Hematopoietic multipotent progenitor cell treated with erythropoietin and hydrocortisone succinate and interleukin-3 and kit ligand, for 17 days (in vitro differentiated cells): ENCODE data around the gene TBX15.
"Not testable (repeated sequence)": the region's sequence is repeated elsewhere in the genome, so short reads cannot be mapped to it uniquely, and the experiment has no call there.

Experiments used
- DNase-seq: peaks from one replicate; pipeline ENCODE4 v3.0.0-alpha.2; 2015; ENCODE audit warnings: low spot score

Gene TBX15

DNA sequence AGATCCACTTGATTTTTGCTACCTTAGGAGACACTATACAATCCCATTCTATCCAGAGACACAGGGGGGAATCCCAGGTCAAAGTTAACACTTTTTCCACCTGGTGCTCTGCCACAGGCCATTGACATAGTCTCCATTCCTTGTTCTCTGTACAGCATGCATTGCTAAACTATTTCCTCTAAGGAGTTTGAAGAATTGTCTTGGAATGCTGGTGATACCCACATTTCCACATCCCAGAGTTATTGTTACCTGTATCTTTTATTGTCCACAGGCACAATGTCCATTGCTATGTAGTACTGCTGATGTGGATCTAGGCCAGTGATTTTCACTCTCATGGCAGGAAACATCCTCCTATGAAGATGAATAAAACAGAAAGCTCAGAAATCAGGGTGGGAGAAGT lies 61.9 kb downstream of the TBX15 start:
- DNase-seq = no peak

DNA sequence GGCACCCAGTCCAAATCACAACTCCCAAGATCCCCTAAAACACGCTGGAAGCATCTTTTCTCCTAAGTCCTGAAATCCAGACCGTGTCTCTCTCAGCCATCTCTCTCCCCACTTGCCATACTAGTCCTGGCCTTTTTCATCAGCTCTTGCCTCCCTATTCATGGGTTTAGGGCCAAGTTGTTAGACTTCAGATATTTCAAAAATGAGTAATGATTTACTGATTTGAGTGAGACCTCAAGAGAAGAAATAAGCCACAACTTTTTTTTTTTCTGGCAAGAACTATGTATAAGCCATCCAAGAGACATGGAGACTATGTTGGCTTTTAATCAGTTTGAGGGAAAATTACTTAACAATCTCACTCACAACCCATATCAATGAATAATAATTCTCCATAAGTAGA lies 62.5 kb downstream of the TBX15 start:
- DNase-seq = no peak

DNA sequence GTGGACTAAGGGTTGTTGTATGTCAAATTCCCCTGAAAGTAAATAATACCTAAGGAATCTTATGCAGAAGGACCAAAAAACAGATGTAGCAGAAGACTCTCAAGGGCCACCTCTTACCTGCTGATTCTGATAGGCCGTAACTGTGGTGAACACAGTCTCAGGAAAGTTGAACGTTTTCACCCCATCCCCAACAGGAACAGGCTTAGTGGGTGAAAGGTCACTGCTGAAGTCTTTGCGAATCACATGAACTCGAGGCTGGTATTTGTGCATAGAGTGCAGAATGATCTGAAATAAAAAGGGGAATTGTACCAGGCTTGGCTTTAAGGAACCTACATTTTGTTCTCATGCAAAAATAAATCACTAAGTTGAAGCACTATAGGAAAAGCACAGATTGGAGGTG lies 64.8 kb downstream of the TBX15 start:
- DNase-seq = no peak

DNA sequence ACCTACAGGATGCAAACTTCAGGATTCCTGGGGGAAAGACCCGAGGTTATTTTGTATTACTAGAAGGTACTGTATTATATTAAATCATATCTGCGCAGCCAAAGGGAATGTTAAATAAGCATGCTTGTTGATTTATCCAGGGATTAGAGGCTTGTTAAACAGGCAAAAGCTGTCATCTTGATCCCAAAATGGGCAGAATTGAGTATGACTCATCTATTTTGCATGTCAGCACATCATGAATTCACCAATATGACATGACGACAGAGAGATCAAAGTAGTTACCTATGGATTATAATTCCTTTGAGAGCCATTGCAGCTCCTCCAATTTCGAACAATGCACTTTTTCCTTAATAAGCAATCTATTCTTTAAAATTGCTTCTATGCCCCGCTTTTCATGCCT lies 66.1 kb downstream of the TBX15 start:
- no peak for DNase-seq

DNA sequence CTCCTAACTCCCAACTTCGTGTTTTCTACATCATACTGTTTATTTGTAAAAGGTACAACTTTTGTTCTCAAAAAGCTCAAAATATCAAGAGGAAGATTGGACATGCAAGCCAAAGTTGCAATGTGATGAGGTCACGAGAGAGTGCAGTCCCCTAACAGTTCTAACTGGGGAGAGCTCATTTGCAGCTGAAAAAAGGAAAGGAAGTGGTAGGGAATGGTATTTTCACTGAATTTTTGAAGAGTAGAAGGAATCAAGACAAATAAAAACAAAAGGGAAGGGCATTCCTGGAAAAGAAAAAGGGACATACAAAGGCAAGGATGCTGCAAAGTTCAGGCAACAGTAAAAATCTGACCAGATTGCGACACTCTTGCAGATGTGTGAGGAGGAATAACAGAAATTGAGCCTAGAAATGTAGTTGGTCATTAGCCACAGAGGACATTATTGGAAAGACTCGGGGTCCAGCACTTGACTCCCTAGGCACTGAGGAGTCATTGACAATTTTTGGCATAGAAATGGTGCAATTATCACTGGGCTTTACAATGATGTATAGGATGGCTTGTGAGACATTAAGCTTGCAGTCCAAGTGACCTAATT lies 67.9 kb downstream of the TBX15 start:
- no peak for DNase-seq

DNA sequence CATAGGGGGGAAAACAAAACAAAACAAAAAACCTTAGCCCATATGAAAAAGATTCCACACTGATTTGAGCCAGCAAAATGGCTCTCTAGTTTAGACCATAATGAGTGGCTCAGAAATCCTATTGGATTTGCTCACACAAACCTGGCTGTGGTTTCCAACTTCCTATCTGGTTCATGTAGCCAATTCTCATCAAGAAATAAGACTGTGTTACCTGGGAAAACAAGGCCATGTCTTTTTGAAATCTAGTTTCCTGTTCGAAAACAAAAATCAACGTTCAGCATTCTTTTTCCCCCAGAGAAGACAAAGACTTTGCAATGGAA lies 69.2 kb downstream of the TBX15 start:
- no peak for DNase-seq

DNA sequence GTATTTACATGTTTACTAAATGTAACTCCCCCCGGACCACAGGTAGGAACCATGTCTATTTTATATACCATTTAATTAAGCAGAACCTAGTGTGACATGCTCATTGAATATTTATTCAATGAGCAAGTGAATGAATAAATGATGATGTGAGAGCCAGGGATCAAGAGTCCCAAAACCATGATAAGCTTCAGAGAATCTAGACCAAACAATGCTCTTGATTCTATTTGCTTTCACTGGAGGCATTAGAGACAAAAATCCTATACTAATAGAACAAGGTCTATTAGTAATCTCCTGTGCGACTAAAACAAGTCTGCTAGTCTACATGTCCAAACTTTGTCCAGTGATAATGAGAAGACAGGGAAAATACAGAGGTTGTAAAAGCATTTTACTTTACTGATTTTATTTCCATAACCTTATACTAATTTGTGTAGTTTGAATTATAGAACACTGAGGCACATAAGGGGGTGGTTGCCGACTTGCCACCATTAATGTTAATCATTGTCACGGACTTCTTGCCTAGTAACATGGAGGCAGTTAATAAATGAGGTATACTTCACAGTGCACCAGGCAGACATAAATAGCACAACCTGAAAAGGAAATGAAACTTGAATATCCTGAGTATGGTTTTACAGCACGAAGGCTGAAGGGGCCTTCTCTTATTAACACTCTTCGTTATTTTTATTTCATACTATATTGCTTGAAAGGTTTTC lies 69.8 kb downstream of the TBX15 start:
- DNase-seq = no peak

DNA sequence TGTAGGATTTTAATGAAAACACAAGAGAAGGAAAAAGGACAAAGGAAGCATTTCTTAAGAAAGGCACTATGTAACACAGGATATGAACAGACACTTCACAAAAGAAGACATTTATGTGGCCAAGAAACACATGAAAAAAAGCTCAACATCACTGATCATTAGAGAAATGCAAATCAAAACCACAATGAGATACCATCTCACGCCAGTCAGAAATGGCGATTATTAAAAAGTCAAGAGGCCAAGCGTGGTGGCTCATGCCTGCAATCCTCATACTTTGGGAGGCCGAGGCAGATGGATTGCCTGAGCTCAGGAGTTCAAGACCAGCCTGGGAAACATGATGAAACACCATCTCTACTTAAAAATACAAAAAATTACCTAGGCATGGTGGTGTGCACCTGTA lies 71.8 kb downstream of the TBX15 start:
- DNase-seq = not testable (repeated sequence)

DNA sequence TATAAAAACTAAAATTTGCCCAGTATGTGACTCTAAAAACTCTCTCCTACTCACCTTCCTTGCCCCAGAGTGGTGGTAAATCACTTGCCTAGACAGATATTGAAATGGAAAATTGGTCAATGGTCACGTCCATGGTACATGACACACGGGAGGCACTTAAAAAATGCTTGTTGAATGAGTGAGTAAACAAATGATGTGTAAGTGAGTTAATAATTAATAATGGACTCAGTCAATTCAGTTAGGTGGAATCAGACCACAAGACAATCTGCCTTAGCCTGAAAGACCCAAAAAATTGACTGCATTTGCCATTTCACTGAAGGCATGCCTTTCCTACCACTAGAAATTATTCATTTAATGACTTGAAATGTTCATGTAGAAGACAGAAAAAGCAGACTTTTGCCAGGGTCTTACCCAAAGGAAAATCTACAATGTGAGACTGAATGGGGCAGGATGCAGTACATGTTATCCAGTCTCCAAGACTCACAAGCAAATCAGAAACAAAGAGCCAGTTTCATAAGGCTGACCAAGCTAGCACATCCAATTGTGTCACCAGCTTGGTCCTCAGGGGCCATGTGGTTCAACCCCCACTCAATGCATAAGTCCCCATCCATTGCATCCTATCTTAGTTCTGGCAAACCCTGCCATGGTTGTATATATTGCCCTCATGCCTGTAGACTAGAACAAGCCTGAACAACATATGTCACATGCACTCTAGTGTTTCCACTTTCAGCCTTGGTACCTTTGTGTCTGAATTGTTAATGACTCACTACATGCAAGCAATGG lies 73.6 kb downstream of the TBX15 start:
- no peak for DNase-seq

DNA sequence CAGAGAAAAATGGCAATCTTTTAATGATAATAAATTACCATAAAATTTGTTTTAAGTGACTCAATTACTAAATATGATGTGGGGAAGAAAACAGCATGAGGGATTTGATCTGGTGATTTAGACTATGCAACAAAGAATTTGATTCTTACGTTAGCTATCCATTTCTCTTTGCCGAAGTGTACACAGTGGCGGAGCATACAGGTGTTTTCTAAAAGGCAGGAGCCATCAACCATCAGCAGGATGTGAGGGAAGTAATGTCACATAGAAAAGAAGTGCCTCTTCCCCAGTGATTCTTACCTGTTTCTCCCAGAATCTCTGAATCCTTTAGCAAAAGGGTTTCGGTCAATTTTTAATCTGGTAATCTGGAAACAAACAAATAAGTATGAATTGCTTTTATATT lies 74.3 kb downstream of the TBX15 start:
- DNase-seq = no peak

DNA sequence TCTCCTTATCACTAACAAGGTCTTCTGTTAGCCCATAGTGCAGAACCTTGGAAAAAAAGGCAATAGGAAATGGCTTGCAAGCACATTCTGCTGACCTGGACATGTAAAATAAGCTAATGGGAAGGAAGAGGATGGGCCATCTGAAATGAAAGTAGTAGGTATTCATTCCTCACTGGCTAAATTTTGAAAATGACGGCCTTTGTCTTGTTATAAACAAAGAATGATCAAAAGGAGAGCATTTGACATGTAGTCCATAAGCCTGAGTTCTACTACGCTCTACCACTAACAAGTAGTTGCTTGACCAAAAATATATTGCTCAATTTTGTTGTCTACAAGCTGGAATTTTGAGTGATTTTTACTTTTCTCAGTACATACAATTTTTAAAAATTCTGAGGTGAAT lies 75.6 kb downstream of the TBX15 start:
- DNase-seq = no peak

DNA sequence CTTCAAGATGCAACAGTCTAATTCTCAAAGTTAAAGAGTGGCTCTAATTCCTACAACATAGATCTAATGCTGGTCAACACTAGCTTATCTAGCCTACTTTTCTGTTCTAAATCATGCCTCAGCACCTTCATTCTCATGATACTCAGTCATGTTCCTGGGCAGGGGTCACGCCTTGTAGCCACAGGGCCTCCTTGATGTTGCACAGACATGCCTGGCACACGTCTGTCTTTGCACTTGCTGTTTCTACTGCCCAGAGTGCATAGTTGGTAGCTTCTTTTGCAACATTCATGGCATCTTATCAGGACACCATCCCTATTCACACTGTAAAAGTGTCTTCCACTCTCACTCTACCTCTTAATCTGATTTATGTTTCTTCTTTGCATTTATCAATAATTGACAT lies 76.6 kb downstream of the TBX15 start:
- no peak for DNase-seq

DNA sequence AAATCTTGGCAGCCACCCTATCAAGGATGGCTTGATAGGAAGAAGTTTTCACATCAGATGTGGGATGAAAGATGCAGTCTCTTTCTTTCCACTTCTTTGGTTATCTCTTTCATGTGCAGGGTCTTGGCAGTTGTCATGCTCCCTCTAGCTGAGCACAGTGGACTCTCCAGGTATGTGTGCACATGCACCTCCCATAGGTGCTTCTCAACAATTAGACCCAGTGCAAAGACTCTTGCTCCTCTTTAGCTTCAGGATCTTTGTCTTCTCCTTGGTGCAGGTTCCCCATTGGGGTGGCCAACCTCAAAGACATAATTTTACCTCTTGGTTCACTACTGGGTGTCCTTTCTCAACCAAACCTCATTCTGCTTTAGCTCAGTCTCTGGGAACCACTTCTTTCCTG lies 80.7 kb downstream of the TBX15 start:
- no peak for DNase-seq

DNA sequence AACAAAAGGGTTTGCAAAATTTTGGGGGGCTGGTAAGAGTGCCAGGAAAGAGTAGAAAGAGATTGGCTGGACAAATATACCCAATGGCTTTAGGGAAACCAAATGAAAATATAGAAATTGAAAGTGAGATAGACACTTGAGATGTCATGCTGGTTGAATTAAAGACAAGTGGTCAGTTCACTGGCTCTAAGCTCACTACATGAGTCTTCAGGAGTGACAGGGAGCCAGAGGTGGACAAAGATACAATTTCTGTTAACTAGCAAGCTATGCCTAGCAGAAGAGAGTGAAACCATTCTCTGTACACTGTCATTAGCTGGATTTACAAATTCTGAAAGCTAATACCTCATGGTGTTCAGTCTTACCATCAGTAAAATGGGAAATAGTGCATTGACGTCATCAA lies 82.5 kb downstream of the TBX15 start:
- DNase-seq = no peak

DNA sequence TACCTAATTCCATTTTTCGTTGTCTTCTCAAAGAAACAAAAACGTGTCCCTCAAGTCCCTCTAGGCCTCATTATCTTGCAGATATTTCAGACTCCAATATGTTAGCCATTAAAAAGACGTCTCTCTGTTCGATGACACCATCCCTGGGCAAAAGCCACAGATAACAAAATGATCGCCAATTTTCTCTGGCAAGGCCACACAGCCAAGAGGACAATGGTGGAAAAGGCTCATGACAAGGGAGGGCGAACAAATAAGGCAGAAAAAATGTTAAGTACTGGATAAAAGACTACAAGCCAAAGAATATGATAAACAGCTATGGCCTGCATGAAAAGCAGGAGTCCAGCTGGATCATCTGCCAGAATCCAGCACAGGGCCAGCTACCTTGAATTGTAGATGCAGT lies 82.9 kb downstream of the TBX15 start:
- no peak for DNase-seq

DNA sequence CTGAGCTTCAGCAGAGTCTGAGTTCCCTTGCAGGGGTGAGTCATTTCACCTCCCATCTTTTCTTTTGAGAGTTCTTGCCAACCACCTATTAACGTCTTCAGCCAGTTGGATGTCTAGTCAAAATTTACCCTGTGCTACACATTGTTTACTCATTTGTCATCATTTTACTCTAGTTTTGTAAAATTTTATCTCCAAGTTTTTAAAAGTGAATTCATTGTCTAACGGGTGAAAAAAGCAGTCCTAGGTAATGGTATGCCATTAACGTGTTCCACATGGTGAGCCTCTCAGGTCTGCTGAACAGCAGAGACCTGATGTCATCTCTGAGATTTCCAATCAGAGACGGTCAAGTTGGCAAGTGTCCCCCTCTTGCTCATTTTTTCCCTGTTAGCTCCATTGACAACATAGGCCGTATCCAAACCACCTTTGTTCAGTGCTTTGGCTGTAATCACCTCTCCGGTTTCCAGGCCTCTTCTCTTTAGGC lies 85.4 kb downstream of the TBX15 start:
- no peak for DNase-seq

DNA sequence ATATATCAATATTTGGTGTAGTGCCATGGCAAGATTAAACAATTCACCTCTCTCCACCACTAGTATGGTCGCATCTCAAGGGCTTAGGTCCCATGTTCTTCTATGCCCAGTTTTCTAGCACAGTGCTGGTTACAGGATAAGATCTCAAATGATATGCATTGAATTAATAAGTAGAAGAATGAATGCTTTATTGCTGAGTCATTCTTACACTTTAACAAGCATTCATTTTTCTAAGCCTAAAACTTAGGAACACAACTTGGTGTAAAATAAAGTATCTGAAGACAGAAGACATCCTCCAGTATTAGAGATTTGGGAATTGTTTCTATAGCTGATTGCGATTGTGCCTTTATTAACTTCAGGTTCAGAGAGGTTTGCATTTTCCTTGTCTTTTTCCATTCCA lies 85.8 kb downstream of the TBX15 start:
- DNase-seq = no peak

DNA sequence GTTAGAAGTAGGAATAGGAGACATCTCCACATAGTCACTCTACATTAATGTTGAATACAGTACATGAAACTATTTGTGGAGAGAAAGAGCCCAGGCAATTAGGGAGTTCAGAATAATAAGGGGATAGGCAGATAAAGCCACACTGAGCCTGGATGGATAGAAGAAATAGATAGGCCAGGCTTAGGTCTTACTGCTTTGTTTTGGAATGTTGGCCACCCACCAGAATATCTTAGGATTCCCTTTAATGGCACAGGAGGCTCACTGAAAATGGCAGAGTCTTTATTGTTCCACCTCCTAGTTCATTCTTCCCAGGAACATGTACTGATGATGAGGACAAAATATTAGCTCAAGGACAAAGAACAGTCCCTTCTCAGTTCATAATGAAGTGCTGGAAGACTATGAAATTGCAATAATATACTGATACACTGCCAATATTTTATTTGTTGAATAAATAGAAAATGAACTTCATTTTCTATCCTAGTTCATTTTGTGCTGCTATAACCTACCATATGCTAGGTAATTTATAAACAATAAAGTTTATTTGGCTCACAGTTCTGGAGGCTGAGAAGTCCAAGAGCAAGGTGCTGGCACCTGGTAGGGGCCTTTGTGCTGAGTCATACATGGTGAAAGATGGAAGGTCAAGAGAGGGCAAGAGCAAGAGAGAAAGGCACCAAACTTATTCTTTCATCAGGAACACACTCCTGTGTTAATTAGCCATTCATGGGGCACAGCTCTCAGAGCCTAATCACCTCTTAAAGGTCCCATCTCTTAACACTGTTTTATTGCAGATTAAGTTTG lies 87.3 kb downstream of the TBX15 start:
- no peak for DNase-seq

DNA sequence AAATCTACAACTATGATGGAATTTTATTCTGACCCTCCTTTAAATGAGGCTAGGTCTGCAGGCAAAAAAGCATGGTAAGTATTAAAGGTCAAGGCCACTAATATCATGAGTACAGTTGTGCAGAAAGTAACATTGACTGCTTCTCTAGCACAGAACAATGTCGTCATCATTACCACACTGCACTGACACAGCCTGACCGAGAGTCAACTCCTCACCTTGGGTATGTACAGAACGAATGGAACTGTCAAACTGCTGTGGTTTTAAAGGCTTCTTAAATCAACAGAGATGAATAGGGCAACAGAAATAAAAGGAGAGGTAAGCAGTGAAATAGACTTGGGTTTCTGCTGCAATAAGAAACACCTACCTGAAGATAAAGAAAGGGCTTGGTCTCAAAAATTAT lies 88.8 kb downstream of the TBX15 start:
- no peak for DNase-seq

DNA sequence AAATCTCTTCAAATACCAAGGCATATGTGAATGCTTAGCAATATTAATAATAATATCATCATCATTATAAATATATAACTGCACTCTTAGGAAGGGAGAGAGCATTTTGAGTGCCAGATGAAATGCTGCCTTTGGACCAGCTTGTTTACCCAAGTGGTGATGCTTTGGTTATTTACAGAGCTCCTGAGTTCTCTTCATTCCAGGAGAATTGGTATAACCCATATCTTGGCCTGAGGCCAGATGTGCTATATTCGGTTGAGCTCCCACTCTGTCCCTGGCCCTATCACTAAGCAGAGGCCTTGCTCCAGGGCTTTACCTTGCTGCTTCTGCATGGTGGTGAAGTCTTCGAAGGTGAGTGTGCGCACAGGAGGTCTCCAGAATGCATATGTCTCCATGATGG lies 89.4 kb downstream of the TBX15 start:
- no peak for DNase-seq

DNA sequence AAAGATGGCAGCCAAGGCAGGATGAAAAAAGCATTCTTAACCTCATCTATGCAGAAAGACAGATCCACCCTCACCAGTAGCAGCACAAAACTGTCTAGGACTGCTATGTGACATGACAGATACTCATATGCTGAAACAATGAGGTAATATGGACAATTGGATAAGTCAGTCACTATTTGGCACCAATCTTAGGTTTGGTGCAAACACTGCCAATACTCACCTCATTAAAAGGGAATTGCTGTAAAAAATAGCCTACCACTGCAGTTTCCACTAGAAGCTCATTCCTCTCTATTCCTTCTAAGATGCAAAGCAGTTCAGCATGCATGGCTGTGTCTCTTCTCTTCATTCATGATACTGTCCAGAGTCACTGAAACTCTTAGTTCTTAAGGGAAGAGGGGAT lies 91.7 kb downstream of the TBX15 start:
- DNase-seq = no peak

DNA sequence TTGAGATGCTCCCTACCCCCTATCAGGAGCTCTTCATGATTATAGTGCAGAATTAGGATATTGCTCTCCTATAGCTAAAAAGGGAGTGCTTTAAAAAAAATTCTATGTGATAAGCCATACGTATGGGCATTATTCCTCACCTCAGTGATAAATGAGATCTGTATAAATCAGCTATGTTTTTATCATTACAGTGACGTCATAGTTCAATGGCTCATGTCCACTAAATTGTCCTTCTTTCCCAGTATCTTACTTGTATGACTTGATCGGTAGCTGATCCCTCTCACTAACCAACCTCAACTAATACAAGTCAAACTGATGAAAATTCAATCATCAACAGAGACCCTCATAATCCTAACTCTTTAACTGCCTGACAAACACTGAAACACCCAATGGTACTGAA lies 93.3 kb downstream of the TBX15 start:
- no peak for DNase-seq
